ENCODE measurements around the gene TAAR2. TPM values are rescaled to one million over a fixed set of nuclear protein-coding genes. Genes with fewer than 3 reads are reported as not detected.
"Not testable (repeated sequence)": the region's sequence is repeated elsewhere in the genome, so short reads cannot be mapped to it uniquely, and the experiment has no call there.

Gene TAAR2
- total RNA-seq, 4 donors from 2014 or later = not detected

DNA sequence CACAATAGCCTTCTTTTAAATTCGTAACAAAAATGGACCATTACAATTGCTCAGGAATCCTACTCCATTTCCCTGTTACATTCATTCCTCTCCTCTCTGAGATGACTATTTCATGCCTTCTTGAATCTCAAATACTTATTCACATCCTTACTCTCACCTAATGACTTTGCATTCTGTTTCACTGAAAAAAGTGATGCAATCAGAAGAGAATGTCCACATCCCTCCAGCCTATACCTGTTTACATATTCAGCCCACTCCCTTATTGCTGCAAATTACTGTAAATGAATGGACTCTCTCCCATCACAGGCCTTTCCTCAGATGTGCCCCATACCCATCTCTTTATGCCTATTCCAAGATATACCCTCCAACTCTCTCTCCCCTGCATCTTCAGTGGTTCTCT, 26.4 kb upstream of the TAAR2 start:
- H3K4me3 ChIP-seq = no peak overlapping the region
- TF ChIP-seq, protein P1, sequence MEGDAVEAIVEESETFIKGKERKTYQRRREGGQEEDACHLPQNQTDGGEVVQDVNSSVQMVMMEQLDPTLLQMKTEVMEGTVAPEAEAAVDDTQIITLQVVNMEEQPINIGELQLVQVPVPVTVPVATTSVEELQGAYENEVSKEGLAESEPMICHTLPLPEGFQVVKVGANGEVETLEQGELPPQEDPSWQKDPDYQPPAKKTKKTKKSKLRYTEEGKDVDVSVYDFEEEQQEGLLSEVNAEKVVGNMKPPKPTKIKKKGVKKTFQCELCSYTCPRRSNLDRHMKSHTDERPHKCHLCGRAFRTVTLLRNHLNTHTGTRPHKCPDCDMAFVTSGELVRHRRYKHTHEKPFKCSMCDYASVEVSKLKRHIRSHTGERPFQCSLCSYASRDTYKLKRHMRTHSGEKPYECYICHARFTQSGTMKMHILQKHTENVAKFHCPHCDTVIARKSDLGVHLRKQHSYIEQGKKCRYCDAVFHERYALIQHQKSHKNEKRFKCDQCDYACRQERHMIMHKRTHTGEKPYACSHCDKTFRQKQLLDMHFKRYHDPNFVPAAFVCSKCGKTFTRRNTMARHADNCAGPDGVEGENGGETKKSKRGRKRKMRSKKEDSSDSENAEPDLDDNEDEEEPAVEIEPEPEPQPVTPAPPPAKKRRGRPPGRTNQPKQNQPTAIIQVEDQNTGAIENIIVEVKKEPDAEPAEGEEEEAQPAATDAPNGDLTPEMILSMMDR (IDR thresholded peaks at IDR 0.05) = no peak
- no peak for TF ChIP-seq POLR2A (IDR thresholded peaks at IDR 0.05)
- no peaks in the 10 kb centered on the region for H3K4me1 ChIP-seq
- H3K27me3 ChIP-seq = no peaks in the 10 kb centered on the region
- H3K9me3 ChIP-seq = no peaks in the 10 kb centered on the region
- no peaks in the 10 kb centered on the region for H3K36me3 ChIP-seq
- intact Hi-C loops (cut with DNase I; ENCODE audit: low total_unique reads) = no loop called here
- DNase-seq = no peak
- H3K27ac ChIP-seq = no peak overlapping the region

DNA sequence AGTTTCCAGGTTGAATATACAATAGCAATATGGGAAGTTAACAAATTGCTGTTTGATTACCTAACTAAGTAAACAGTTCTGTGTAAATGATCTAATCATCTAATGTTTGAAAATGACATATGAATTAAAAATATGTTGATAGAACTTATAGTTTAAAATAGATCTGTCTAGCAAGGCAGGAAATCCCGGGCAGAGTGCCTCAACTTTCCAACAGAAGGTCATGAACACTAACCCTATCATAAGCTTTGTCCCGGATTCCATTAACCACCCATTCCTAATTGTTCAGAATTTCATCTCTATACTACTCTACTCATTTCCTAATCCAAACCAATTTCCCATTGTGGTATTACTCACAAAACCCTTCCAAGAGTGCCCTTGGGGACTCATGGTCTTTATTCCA, 24.8 kb upstream of the TAAR2 start:
- H3K4me3 ChIP-seq = no peak overlapping the region
- intact Hi-C loops (cut with DNase I; ENCODE audit: low total_unique reads) = no loop called here
- no peaks in the 10 kb centered on the region for H3K27me3 ChIP-seq
- TF ChIP-seq POLR2A (IDR thresholded peaks at IDR 0.05) = no peak
- TF ChIP-seq, protein P1 (IDR thresholded peaks at IDR 0.05) = no peak
- H3K4me1 ChIP-seq = no peaks in the 10 kb centered on the region
- H3K36me3 ChIP-seq = no peaks in the 10 kb centered on the region
- DNase-seq = no peak
- no peak overlapping the region for H3K27ac ChIP-seq
- no peaks in the 10 kb centered on the region for H3K9me3 ChIP-seq

DNA sequence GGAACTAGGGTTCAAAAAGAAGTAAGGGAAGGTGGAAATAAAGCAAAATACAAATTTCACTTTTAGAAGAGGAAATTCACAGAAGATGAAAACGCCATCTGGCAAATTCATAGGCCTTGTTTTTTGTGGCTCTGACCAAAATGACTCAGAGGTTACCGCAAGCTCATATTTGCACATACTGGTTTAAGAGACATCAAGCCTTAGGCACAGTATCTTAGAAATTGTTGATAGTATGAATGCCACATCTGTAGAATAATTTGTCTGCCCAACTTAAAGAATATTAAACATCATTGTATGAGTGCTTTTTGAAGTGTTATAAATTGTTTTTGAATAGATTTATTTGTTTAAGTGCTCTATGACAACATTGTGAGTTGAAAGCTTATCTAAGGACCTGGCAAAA, 24.3 kb upstream of the TAAR2 start:
- H3K4me3 ChIP-seq = no peak overlapping the region
- no peak overlapping the region for H3K27ac ChIP-seq
- H3K27me3 ChIP-seq = no peaks in the 10 kb centered on the region
- H3K36me3 ChIP-seq = no peaks in the 10 kb centered on the region
- H3K4me1 ChIP-seq = no peaks in the 10 kb centered on the region
- intact Hi-C loops (cut with DNase I; ENCODE audit: low total_unique reads) = no loop called here
- H3K9me3 ChIP-seq = no peaks in the 10 kb centered on the region
- TF ChIP-seq, protein P1 (IDR thresholded peaks at IDR 0.05) = no peak
- TF ChIP-seq POLR2A (IDR thresholded peaks at IDR 0.05) = no peak
- no peak for DNase-seq

DNA sequence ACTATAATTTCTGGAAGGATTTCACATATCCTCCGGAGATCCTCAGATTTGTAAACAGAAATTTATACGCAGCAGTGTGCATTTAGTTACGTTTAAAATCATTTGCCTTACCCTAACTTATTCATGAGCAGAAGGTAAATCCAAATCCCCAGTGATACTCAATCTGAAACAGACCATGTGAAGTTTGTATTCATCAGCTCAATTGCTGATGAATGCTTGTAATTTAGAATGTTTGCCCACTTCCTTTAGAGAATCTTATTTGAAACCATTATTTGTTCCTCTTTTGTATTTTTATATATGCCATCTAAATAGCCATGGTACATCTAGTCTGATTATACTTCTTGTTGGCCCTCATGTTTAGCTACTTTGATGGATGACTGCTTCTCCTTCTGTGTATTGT, 19.5 kb upstream of the TAAR2 start:
- Histone ChIP-seq H3K4me3 (no peak overlapping the region), H3K4me1 (no peaks in the 10 kb centered on the region), H3K9me3 (no peaks in the 10 kb centered on the region), H3K27ac (no peak overlapping the region), H3K27me3 (no peaks in the 10 kb centered on the region), H3K36me3 (no peaks in the 10 kb centered on the region)
- TF ChIP-seq, protein P1 (IDR thresholded peaks at IDR 0.05) = no peak
- TF ChIP-seq POLR2A (IDR thresholded peaks at IDR 0.05) = no peak
- no peak for DNase-seq
- intact Hi-C loops (cut with DNase I; ENCODE audit: low total_unique reads) = no loop called here

DNA sequence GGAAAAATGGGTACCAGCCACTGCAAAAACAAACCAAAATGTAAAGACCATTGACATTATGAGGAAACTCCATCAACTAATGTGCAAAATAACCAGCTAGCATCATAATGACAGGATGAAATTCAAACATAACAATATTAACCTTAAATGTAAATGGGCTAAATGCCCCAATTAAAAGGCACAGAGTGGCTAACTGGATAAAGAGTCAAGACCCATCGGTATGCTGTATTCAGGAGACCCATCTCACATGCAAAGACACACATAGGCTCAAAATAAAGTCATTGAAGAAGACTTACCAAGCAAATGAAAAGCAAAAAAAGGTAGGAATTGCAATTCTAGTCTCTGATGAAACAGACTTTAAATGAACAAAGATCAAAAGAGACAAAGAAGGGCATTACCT, 13.1 kb upstream of the TAAR2 start:
- H3K27me3 ChIP-seq, H3K27ac ChIP-seq: not testable (repeated sequence)

DNA sequence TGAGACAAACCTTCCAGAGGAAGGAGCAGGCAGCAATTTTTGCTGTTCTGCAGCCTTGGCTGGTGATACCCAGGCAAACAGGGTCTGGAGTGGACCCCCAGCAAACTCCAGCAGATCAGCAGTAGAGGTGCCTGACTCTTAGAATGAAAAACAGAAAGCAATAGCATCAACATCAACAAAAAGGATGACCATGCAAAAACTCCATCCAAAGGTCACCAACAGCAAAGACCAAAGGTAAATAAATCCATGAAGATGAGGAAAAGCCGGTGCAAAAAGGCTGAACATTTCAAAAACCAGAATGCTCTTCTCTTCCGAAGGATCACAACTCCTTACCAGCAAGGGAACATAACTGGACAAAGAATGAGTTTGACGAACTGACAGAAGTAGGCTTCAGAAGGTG, 11.8 kb upstream of the TAAR2 start:
- H3K4me3 ChIP-seq; intact Hi-C loops (cut with DNase I; ENCODE audit: low total_unique reads): not testable (repeated sequence)

More for the DNA sequence above, 13.1 kb upstream of the TAAR2 start:
- H3K36me3 ChIP-seq; H3K4me1 ChIP-seq; intact Hi-C loops (cut with DNase I; ENCODE audit: low total_unique reads); DNase-seq; H3K4me3 ChIP-seq; H3K9me3 ChIP-seq: not testable (repeated sequence)

DNA sequence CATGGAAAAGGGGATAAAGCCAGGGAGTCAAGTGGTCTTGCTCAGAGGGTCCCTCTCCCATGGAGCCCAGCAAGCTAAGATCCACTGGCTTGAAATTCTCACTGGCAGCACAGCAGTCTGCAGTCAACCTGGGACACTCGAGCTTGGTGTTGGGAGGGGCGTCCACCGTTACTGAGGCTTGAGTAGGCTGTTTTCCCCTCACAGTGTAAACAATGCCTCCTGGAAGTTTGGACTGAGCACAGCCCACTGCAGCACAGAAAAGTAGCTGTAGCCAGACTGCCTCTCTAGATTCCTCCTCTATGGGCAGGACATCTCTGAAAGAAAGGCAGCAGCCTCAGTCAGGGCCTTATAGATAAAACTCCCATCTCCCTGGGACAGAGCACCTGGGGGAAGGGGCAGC, 11.2 kb upstream of the TAAR2 start:
- H3K27ac ChIP-seq; DNase-seq; H3K4me3 ChIP-seq; H3K36me3 ChIP-seq; H3K27me3 ChIP-seq; H3K4me1 ChIP-seq; H3K9me3 ChIP-seq; intact Hi-C loops (cut with DNase I; ENCODE audit: low total_unique reads): not testable (repeated sequence)

More for the DNA sequence above, 11.8 kb upstream of the TAAR2 start:
- H3K9me3 ChIP-seq, H3K36me3 ChIP-seq, H3K27ac ChIP-seq, DNase-seq, H3K4me1 ChIP-seq, H3K27me3 ChIP-seq: not testable (repeated sequence)
